GM03348 (cell line): ENCODE results near the gene TCTN2.

Experiments used
- DNase-seq: peaks from one replicate; pipeline ENCODE4 v3.0.0; 2012; ENCODE audit warnings: low spot score

TCTN2 gene

GRCh38 chr12:123741937-123742572 is 71.1 kb downstream of the TCTN2 start:
- no peak for DNase-seq

DNA sequence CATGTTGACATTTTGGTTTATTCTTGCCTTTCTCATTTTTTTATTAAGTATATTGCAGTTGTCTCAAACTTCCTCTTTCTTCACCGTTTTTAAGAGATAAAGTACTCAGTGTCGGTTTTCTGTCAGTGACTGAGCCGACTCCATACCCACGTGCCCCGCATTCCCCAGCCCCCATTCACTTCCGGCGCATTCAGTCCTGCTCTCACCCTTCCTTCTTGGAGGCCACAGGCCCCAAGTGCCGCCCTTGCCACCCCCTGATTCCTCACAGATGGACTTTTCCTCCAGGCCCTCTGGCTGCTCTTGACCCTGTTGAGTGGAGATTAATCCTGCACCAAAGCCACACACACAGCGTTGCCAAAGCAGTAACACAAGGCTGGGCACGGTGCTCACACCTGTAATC is 72.1 kb downstream of the TCTN2 start:
- no peak for DNase-seq

DNA sequence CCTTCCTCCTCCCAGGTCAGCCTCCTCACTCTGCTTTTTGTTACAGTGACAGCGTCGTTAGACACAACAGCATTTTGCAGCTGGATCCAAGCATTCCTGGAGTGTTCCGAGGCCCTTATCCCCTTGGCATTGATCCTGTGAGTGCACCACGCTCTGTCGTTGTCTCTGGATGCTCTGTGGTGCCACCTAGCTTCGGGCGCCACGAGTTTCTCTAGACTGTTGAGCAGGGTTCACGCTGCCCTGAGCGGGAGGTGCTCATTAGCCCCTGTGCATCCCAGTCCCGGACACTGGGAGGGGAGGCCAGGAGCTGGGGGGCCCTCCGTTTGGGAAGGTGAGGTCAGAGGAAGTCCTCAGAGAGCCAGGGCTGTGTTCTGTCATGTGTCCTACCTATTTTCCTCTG is 73.9 kb downstream of the TCTN2 start:
- no peak for DNase-seq

GRCh38 chr12:123747309-123747708 is 76.4 kb downstream of the TCTN2 start:
- DNase-seq = no peak

DNA sequence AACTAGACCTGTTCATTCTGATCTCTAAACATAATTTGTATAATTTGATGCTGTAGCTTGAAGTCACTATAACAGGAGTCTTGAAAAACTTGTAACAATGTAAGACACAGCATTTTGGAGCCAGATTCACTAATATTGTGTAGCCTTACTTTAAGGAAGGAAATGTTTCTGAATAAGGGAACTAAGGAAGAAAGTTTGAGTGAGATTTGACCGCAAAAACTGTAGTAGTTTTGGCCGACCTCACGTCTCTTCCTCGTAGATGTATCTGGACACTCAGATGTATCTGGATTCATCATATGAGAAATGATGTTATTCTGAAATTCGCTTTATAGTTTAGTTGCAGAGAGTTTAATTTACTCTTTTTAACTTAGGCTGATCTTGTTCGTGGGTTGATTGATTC is 77.2 kb downstream of the TCTN2 start:
- DNase-seq = no peak

- no peak for DNase-seq
These were observed 77.7 kb downstream of the TCTN2 start for GRCh38 chr12:123748661-123749060.

DNA sequence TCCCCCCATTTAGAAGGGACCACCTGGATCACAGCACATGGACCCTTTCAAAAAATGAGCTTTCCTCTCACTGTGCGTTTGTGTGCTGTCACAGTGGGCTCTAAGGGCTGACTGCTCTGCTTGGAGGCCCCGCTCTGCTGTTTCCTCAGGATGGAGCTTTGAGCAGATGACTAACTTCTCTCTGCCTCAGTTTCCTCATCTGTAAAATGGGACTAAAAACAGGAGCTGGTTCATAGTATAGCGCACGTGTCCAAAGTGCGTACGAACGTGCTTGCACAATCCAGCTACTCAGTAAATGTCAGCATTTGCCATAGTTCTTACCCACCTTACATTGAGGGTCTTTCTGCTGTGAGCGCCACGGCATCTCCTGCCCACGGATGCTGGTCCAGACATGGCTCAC is 78.4 kb downstream of the TCTN2 start:
- no peak for DNase-seq

GRCh38 chr12:123750159-123750656 is 79.3 kb downstream of the TCTN2 start:
- no peak for DNase-seq

GRCh38 chr12:123752046-123752445 is 81.1 kb downstream of the TCTN2 start:
- no peak for DNase-seq

DNA sequence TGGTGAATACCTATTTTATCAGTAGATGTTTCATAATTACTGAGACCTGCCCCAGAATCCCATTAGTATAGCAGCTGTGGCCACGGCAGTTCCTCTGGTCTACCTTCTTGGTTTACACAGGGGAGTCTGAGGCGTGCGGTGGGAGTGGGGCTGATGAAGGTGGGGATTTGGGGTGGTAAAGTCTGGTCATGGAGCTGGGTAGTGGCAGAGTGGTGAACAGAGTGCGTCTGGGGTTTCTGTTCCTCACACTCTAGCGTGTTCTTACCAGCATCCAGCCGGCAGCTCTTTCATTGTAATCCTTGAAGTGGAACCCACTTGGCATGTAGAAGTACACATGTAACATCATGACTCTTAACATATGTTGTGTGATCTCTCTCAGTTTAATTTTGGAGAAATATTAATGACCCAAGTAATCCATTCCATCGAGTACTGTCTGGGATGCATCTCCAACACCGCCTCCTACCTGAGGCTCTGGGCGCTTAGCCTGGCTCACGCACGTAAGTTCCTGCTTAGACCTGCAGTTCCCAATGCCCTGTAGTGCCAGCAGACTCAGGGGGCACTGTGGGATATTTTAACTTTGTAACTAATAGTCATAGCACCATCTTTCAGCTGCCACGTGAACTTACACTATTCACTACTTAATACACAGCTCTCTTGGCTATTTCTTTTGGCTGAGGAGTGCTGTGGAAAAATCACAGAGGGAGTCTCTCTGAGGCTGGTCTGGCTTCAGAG is 83.3 kb downstream of the TCTN2 start:
- DNase-seq = no peak

GRCh38 chr12:123757561-123757960 is 86.6 kb downstream of the TCTN2 start:
- DNase-seq = peak; percentile 61
